Astrocyte (in vitro differentiated cells and primary cell): ENCODE results near the gene CORO6. TPM values are rescaled to one million over a fixed set of nuclear protein-coding genes. Genes with fewer than 3 reads are reported as not detected.

Experiments
- DNase-seq: peaks from one replicate; pipeline ENCODE4 v3.0.0-alpha.2; 2010; ENCODE audit warnings: low read depth
- FAIRE-seq: peaks from 2 replicates; lab custom pipeline; 2011; peaks lifted over from hg19 to GRCh38; lab: Jason Lieb, UNC
- H2AFZ ChIP-seq: 2 replicates; pipeline ENCODE4 v1.6.0; 2012; ENCODE audit warnings: low read depth, low read length, inconsistent platforms
- H3K27ac ChIP-seq: 2 replicates; pipeline ENCODE4 v1.5.1; 2011; ENCODE audit warnings: low read depth, low read length, inconsistent platforms
- H3K27me3 ChIP-seq: 2 replicates; pipeline ENCODE4 v1.6.0; 2011; ENCODE audit warnings: low read length, inconsistent platforms; ENCODE audit not compliant: insufficient read depth
- H3K36me3 ChIP-seq: 2 replicates; pipeline ENCODE4 v1.5.1; 2011; ENCODE audit warnings: low read length, inconsistent platforms; ENCODE audit not compliant: insufficient read depth
- H3K4me1 ChIP-seq: 2 replicates; pipeline ENCODE4 v1.5.1; 2011; ENCODE audit warnings: low read length, inconsistent platforms; ENCODE audit not compliant: insufficient read depth
- H3K4me2 ChIP-seq: 2 replicates; pipeline ENCODE4 v1.6.0; 2012; ENCODE audit warnings: low read length, inconsistent platforms
- H3K4me3 ChIP-seq: 2 replicates; pipeline ENCODE4 v1.5.1; 2011; ENCODE audit warnings: low read depth, mild to moderate bottlenecking, low read length, inconsistent platforms; ENCODE audit not compliant: insufficient read depth
- H3K79me2 ChIP-seq: 2 replicates; pipeline ENCODE4 v1.6.0; 2012; ENCODE audit warnings: mild to moderate bottlenecking, low read length, inconsistent platforms; ENCODE audit not compliant: insufficient read depth
- H3K9ac ChIP-seq: 2 replicates; pipeline ENCODE4 v1.6.0; 2012; ENCODE audit warnings: mild to moderate bottlenecking, low read length, inconsistent platforms
- H3K9me3 ChIP-seq: 2 replicates; pipeline ENCODE4 v1.5.1; 2012; ENCODE audit warnings: low read depth, mild to moderate bottlenecking, low read length, inconsistent platforms; ENCODE audit not compliant: insufficient read depth
- H4K20me1 ChIP-seq: 2 replicates; pipeline ENCODE4 v1.6.0; 2012; ENCODE audit warnings: low read length, inconsistent platforms; ENCODE audit not compliant: insufficient read depth
- H3K27ac Mint-ChIP-seq: one replicate; pipeline ENCODE4 v1.8.0; 2021; ENCODE audit warnings: mild to moderate bottlenecking, mixed read lengths; ENCODE audit not compliant: unreplicated experiment
- H3K27me3 Mint-ChIP-seq: one replicate; pipeline ENCODE4 v1.8.0; 2021; ENCODE audit warnings: low read depth, mixed read lengths; ENCODE audit not compliant: unreplicated experiment
- H3K36me3 Mint-ChIP-seq: one replicate; pipeline ENCODE4 v1.8.0; 2021; ENCODE audit warnings: low read depth, mixed read lengths; ENCODE audit not compliant: unreplicated experiment
- H3K4me1 Mint-ChIP-seq: one replicate; pipeline ENCODE4 v1.8.0; 2021; ENCODE audit warnings: low read depth, mixed read lengths; ENCODE audit not compliant: unreplicated experiment
- H3K4me3 Mint-ChIP-seq: one replicate; pipeline ENCODE4 v1.8.0; 2021; ENCODE audit warnings: mild to moderate bottlenecking, moderate library complexity, mixed read lengths; ENCODE audit not compliant: unreplicated experiment
- H3K9me3 Mint-ChIP-seq: one replicate; pipeline ENCODE4 v1.8.0; 2021; ENCODE audit warnings: mild to moderate bottlenecking, mixed read lengths; ENCODE audit not compliant: unreplicated experiment
- EZH2 ChIP-seq: IDR thresholded peaks from 2 replicates; pipeline ENCODE4 v1.6.1; 2012; ENCODE audit warnings: mild to moderate bottlenecking, low read length, inconsistent platforms; ENCODE audit not compliant: insufficient read depth
- total RNA-seq: library from RNA; stranded (reverse); gene quantifications from 2 replicates; pipeline ENCODE4 v1.2.1, GENCODE V29; 2021
- TF ChIP-seq, protein P1 (sequence below): IDR thresholded peaks from 2 replicates; pipeline ENCODE4 v1.5.1; 2011; ENCODE audit warnings: low read depth, mild to moderate bottlenecking, inconsistent platforms, low read length, moderate library complexity; ENCODE audit not compliant: insufficient read depth

The CORO6 gene
- total RNA-seq, 1 donor from 2014 or later: 8.9 TPM

DNA sequence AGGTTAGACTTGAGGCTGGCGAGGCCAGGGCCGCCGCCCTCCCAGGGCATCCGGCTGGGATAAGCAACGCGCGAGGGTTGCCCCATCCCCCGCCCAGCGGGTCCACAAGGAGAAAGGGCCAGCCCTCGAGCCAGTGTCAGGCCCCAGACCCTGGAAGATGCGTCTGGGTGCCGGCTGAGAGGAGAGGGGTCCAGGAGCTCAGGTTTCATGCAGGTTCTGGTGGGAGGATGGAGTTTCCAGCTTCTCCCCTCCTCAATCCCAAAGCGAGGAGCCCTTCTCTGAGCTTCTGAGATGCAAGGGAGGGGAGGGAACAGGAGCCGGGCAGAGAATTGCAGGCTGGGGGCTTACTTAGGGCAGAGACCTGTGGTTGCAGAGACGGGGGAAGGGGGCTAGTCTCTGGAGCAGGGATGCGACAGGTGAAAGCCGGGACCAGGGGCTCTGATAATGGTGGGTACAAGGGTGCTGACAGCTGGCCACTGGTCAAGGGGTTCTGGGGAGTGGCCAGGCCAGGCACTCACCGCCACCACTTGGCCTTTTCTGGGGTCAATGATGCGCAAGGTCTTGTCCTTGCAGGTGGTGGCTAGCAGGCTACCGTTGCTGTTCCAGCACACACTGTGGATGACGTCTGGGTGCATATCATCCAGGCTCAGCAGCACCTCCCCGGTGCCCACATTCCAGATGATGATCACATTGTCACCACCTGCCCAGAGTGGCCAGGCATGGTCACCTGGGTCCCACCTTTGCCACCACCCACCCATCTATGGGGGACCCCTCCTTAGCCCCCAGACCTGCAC lies 4.2 kb downstream of the CORO6 start:
- no peak overlapping the region for H3K27ac ChIP-seq

DNA sequence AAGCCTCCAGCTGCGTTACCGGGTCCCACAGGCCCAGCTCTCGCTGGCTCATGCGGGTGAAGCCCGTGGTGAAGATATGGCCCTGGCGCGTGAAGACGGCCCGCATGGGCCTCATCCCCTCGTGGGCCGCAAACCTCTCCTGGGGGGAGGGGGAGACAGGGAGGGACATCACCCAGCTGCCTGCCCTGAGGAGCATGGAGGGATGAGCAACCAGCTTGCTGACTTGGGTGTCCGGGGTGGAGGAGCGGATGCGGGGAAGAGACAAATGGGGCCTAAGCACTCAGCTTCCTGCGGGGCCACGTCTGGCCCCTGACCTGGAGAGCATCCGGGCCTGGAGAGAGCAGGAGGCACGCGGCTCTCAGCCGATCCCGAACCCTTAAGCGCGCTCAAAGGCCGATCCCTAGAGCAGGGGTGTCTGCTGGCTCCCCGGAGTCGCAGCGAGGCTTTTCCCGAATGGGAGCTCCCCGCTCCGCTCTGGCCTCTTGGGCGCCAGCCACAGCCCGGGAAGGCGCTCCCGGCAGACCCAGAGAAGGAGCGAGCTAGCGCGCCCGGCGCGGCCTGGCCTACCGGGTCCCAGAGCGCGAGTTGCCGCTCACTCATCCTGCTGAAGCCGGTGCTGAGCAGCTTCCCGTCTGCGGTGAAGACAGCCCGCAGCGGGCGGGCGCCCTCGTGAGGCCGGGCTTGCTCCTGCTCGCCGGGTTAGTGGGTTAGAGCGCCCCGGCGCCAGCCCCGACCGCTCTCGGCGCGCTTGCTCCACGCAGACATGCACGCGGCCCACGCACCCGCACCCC lies 5.0 kb downstream of the CORO6 start:
- Histone ChIP-seq H3K9me3 (no peaks in the 10 kb centered on the region), H2AFZ (peak overlapping the region; percentile 67), H3K27ac (no peak overlapping the region), H3K79me2 (no peaks in the 10 kb centered on the region), H3K27me3 (peaks cover 10% of the 10 kb centered on the region), H3K9ac (no peak overlapping the region), H4K20me1 (peaks cover 16% of the 10 kb centered on the region), H3K4me1 (peaks cover 35% of the 10 kb centered on the region), H3K4me2 (peak overlapping the region; percentile 62), H3K36me3 (no peaks in the 10 kb centered on the region), H3K4me3 (peak overlapping the region; percentile 31)
- Mint-ChIP-seq H3K9me3 (no peaks in the 10 kb centered on the region), H3K36me3 (peaks cover 2% of the 10 kb centered on the region), H3K27me3 (peaks cover 8% of the 10 kb centered on the region), H3K4me3 (no peak overlapping the region), H3K27ac (no peak overlapping the region), H3K4me1 (peaks cover 16% of the 10 kb centered on the region)
- no peak for TF ChIP-seq EZH2
- TF ChIP-seq, protein P1, sequence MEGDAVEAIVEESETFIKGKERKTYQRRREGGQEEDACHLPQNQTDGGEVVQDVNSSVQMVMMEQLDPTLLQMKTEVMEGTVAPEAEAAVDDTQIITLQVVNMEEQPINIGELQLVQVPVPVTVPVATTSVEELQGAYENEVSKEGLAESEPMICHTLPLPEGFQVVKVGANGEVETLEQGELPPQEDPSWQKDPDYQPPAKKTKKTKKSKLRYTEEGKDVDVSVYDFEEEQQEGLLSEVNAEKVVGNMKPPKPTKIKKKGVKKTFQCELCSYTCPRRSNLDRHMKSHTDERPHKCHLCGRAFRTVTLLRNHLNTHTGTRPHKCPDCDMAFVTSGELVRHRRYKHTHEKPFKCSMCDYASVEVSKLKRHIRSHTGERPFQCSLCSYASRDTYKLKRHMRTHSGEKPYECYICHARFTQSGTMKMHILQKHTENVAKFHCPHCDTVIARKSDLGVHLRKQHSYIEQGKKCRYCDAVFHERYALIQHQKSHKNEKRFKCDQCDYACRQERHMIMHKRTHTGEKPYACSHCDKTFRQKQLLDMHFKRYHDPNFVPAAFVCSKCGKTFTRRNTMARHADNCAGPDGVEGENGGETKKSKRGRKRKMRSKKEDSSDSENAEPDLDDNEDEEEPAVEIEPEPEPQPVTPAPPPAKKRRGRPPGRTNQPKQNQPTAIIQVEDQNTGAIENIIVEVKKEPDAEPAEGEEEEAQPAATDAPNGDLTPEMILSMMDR: peak; percentile 28
- DNase-seq: peak; percentile 45
- FAIRE-seq: no peak

More for the DNA sequence above, 4.2 kb downstream of the CORO6 start:
- Mint-ChIP-seq H3K4me3 (no peak overlapping the region), H3K27me3 (peaks cover 8% of the 10 kb centered on the region), H3K27ac (no peak overlapping the region), H3K9me3 (no peaks in the 10 kb centered on the region), H3K36me3 (peaks cover 2% of the 10 kb centered on the region), H3K4me1 (peaks cover 16% of the 10 kb centered on the region)
- Histone ChIP-seq H3K4me1 (peaks cover 38% of the 10 kb centered on the region), H3K36me3 (no peaks in the 10 kb centered on the region), H3K27me3 (peaks cover 10% of the 10 kb centered on the region), H2AFZ (no peak overlapping the region), H3K4me2 (peak overlapping the region; percentile 62), H3K9me3 (no peaks in the 10 kb centered on the region), H3K4me3 (no peak overlapping the region), H3K9ac (no peak overlapping the region), H4K20me1 (peaks cover 16% of the 10 kb centered on the region), H3K79me2 (no peaks in the 10 kb centered on the region)
- DNase-seq: no peak
- no peak for FAIRE-seq
- TF ChIP-seq, protein P1: no peak

DNA sequence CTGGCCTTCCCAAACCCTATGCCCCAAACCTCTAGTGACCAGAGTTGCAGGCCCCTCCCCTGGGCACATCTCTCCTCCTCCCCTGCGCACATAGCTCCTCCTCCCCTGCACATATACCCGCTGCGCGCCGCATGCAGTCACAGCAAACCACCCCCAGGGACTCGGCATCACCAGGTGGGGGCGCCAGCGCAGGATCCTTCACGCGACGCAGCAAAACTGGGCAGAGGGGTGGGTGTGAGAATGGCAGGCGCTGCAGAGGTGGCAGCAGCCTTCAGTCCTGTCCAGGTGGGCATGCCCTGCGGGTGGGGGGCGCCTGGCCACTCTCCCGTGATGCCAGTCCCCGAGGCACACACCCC lies 5.6 kb downstream of the CORO6 start:
- H3K27ac ChIP-seq: no peak overlapping the region
- H3K27ac Mint-ChIP-seq: no peak overlapping the region
- H3K79me2 ChIP-seq: no peaks in the 10 kb centered on the region
- peaks cover 2% of the 10 kb centered on the region for H3K36me3 Mint-ChIP-seq
- H3K9me3 Mint-ChIP-seq: no peaks in the 10 kb centered on the region
- DNase-seq (peak; percentile 55), FAIRE-seq (no peak)
- H3K27me3 Mint-ChIP-seq: peaks cover 8% of the 10 kb centered on the region
- H3K4me1 ChIP-seq: peaks cover 35% of the 10 kb centered on the region
- H2AFZ ChIP-seq: no peak overlapping the region
- H3K27me3 ChIP-seq: peaks cover 10% of the 10 kb centered on the region
- H3K4me2 ChIP-seq: peak overlapping the region; percentile 62
- H3K4me3 ChIP-seq: no peak overlapping the region
- H3K9ac ChIP-seq: no peak overlapping the region
- peak; percentile 50 for TF ChIP-seq EZH2
- TF ChIP-seq, protein P1: peak; percentile 59
- peaks cover 16% of the 10 kb centered on the region for H4K20me1 ChIP-seq
- H3K36me3 ChIP-seq: no peaks in the 10 kb centered on the region
- H3K4me1 Mint-ChIP-seq: peaks cover 16% of the 10 kb centered on the region
- H3K9me3 ChIP-seq: no peaks in the 10 kb centered on the region
- no peak overlapping the region for H3K4me3 Mint-ChIP-seq
